ENCODE results near the gene DDX41. TPM values are rescaled to one million over a fixed set of nuclear protein-coding genes. Genes with fewer than 3 reads are reported as not detected.

Gene DDX41
- total and polyA plus RNA-seq, 10 of the 15 experiments (the other 5 are each of a cell fraction or from before 2014, with no cell fraction given), result 32.7 to 215 (median 93.6) TPM

- TF ChIP-seq ZBTB40 (IDR thresholded peaks at IDR 0.05; ENCODE audit: borderline replicate concordance) (peak; percentile 59; the same call in 1 of the 2 replicates), ELK1 (IDR thresholded peaks at IDR 0.05; ENCODE audit: low read depth, low read length) (peak; percentile 80), ZBTB11 (CRISPR knock-in tag; IDR thresholded peaks at IDR 0.05) (no peak), RELB (IDR thresholded peaks at IDR 0.05; ENCODE audit: low read depth) (peak; percentile 97), POLR2AphosphoS2 (IDR thresholded peaks at IDR 0.05; ENCODE audit: low read depth, low read length) (no peak), POU2F2 (IDR thresholded peaks at IDR 0.05; ENCODE audit: borderline replicate concordance, low read depth, low read length) (no peak), ZNF217 (IDR thresholded peaks at IDR 0.05) (no peak), BCLAF1 (IDR thresholded peaks at IDR 0.05) (no peak), RFX5 (IDR thresholded peaks at IDR 0.05; ENCODE audit: low read depth, low read length) (peak; percentile 91), ZNF622 (IDR thresholded peaks at IDR 0.05) (no peak), TCF7 (IDR thresholded peaks at IDR 0.05; ENCODE audit: borderline replicate concordance) (no peak), CBX5 (IDR thresholded peaks at IDR 0.05; ENCODE audit: low read depth) (no peak), PKNOX1 (IDR thresholded peaks at IDR 0.05) (peak; percentile 49; the same call in 1 of the 2 replicates)
Observed at GRCh38 chr5:177516601-177517568, at the start of gene DDX41 (continued).

All from GM12878 (cell line).